Neural progenitor cell (in vitro differentiated cells): ENCODE data around the gene PLA2G12B.

Source experiments
- CTCF ChIP-seq: fragments of 200-600 bp; sonication (generic); IDR thresholded peaks from 2 replicates; pipeline ENCODE4 v1.5.1; 2017; ENCODE audit warnings: antibody characterized with exemption, mild to moderate bottlenecking
- EZH2 ChIP-seq: fragments of 200-600 bp; sonication (generic); IDR thresholded peaks from 2 replicates; pipeline ENCODE4 v1.6.1; 2017; ENCODE audit warnings: antibody characterized with exemption, mild to moderate bottlenecking, moderate library complexity

- TF ChIP-seq CTCF, result no peak
- TF ChIP-seq EZH2, result no peak
Observed at GRCh38 chr10:72898616-72899015, 56.0 kb downstream of the PLA2G12B start.
